GM18520 (cell line): ENCODE measurements around the gene GTPBP10.
"Not testable (repeated sequence)": the region's sequence is repeated elsewhere in the genome, so short reads cannot be mapped to it uniquely, and the experiment has no call there.

ENCODE experiments used
- ATAC-seq: cut with Tn5 transposase; IDR thresholded peaks from one replicate; pipeline ENCODE4 v1.9.1; 2021; ENCODE audit not compliant: unreplicated experiment

GTPBP10 gene, protein sequence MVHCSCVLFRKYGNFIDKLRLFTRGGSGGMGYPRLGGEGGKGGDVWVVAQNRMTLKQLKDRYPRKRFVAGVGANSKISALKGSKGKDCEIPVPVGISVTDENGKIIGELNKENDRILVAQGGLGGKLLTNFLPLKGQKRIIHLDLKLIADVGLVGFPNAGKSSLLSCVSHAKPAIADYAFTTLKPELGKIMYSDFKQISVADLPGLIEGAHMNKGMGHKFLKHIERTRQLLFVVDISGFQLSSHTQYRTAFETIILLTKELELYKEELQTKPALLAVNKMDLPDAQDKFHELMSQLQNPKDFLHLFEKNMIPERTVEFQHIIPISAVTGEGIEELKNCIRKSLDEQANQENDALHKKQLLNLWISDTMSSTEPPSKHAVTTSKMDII

DNA sequence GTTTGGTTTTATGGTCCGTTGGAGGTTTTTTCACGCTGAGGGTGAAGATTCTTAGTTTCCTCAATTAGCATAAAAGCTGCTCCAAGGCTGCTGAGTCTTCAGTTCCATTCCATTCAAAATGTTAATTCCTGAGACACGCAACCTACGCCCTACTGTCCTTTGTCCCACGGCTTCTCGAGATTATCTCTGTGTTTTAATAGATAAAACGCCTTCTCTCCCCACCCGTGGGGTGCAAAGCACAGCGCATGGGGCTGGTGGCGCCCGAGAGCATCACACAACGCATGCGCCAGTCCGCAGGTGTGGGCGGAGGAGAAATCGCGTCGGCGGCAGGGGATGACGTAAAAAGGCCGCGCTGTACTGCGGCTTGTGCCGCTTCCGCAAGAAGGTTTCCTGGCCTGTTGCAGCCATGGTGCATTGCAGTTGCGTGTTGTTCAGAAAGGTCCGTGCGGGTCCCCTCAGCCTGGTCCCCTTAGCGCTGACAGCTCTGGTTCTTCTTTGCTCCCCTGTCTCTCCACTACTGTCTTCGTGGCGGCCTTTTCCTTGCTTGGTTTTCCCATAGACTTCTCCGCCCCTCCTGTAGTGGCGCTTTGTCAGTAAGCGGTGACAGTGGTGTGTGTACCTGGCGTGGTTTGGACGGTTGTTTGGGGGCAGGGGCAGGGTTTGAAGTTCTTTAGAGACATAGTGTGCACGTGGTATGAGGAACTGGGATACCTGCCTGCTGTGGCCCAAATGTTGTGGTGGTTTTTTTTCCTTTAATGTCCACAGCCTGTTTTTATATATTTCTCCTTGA, at the start of gene GTPBP10:
Gene GTPBP10 (plus strand): TSS at position 381 of the 790 bp plus-strand sequence. CDS start 26 bp downstream, at position 407.
- ATAC-seq = peak; percentile 95

DNA sequence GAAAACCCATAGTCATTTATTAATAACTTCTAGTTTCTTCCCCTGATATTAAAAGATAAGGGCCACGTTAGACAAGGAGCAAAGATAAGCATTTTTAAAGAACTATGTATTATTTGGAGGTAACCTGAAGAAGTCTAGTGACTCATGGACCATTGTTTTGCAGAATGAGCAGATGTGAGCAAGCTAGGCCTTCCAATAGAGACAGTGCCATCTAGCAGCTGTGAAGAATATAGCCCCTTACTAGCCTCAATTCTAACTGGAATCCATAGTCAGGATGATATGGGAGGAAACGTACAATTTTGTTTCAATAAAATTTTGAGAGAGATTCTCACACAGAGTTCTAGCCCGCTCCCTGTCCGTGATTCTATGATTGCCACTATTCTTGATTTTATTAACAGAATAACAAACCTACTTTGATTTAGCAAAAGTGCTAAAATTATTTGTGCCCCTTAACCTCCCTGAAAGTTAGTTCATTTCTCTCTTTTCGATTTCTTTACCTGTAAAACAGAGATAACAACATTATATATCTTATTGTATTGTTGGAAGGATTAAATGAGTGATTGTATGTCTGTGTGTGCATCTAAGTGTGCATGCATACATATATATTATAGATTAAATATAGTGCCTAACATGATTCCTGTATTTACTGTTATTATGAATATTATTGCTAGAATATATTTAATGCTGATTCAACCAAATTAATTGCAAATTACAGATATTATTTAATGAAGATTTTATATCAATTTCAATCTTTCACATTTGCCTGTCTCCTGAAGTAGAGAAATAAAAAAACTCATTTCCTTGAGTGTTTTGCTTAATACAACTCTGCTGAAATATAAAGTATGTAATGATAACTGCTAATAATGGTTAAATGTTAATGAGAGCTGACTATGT, 48.1 kb upstream of the GTPBP10 start:
- peak; percentile 91 for ATAC-seq

DNA sequence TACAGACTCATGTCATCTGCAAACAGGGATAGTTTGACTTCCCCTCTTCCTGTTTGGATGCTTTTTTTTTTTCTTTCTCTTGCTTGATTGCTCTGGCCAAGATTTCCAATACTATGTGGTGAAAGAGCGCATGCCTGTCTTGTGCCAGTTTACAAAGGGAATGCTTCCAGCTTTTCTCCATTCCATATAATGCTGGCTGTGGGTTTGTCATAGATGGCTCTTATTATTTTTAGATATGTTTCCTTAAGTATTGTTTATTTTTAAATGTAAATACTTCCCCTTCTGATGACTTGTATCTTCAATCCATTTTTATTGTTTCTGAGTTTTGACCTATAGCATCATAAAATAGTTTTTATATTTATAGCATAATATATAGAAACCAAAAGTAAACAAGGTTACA, 43.3 kb upstream of the GTPBP10 start:
- no peak for ATAC-seq

DNA sequence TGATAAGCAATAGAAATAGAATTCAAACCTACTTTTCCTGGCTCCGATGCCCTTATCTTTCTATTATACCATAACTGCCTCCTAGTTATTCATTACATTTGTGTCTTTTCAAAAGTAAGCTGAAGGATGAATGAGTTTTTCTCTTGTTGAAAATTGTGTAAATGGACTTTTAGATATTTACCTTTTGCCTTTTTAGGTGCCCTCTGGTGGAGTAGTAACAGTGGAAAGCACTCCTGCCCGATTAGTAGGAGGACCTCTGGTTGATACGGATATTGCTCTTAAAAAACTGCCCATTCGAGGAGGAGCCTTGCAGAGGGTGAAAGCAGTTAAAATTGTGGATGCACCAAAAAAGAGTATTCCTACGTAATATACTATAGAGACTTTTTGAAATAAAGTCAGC, 36.6 kb upstream of the GTPBP10 start:
- no peak for ATAC-seq

DNA sequence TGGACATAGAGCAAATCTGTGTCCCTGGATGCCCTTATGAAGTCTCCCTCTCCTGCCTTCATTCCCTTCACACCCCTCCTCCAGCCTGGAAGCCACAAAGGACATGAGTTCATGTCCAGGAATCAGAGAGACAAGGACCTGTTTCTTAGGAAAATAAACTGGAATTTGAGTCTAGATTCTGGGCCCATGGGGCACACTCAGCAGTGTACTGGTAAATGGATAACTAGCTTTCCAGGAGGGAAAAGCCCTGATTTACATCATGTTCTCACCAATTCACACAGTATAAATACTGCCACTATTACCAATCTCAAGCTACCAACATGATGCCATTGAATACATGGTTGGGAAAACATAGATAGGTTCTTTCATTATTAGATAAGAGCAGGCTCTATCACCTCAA, 35.3 kb upstream of the GTPBP10 start:
- no peak for ATAC-seq

DNA sequence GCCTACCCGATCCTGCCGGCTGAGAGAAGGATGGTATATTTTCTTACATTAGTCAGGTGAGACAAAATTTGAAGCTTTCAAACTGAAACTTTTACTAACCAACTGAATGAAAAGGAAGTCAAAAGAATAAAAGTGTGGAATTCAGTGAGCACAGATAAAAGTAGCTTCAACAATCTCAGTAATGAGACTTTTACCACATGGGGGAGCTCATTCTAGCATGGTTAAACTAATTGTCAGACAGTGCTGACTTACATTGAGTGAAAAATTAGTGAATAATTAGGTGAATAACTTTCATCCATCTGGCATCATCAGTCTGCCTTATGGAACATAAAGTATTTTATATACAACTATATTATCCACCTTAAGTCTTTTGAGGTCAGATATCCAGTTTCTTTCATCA, 33.8 kb upstream of the GTPBP10 start:
- ATAC-seq = no peak

DNA sequence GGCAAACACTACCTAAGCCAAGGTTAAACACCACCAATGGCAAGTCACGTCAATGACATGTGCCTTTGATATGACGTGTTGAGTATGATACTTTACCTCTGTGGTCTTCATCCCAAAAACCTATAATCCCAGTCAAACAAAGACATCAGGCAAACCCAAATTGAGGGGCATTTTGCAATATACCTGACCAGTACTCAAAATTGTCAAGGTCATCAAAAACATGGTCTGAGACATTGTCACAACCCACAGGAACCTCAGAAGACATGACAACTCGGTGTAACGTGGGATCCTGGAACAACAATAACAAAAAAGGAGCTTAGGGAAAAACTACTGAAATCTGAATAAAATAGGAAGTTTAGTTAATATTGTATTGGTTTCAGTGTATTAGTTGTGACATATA, 32.6 kb upstream of the GTPBP10 start:
- ATAC-seq = no peak

DNA sequence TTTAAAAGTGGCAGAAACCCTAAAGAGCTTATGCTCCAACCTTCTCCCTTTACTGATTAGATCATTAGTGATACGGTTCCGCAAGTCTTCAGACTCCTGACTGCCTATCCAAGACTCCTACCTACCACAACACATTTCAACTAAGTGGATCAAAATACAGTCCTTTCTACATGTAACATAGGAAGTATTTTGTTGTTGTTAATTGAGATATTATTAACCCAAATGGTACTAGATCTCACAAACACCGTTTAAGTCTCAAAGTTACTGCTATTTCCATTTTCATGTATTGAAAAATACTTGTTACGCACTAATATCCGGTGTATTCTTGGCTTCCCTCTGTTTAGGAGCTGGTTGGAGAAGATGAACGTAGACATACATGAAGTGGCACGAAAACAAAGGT, 26.5 kb upstream of the GTPBP10 start:
- no peak for ATAC-seq

DNA sequence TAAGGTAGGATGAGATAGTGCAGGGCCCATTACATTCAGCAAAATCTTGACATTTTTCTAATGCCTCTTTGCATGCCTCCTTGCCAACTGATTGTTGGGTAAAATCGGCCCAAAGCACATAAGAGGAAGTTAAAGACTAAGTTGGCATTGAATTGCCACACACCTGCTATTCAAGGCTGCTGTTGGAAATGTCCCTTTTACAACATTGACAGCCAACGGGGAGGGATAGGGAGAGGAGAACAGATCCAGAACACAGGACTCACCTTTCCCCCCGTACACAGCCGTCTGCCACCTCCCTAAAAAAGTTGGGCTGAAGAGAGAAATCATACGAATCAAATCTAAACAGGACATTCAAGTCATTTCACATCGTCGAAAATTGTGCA, 26.1 kb upstream of the GTPBP10 start:
- ATAC-seq = no peak

DNA sequence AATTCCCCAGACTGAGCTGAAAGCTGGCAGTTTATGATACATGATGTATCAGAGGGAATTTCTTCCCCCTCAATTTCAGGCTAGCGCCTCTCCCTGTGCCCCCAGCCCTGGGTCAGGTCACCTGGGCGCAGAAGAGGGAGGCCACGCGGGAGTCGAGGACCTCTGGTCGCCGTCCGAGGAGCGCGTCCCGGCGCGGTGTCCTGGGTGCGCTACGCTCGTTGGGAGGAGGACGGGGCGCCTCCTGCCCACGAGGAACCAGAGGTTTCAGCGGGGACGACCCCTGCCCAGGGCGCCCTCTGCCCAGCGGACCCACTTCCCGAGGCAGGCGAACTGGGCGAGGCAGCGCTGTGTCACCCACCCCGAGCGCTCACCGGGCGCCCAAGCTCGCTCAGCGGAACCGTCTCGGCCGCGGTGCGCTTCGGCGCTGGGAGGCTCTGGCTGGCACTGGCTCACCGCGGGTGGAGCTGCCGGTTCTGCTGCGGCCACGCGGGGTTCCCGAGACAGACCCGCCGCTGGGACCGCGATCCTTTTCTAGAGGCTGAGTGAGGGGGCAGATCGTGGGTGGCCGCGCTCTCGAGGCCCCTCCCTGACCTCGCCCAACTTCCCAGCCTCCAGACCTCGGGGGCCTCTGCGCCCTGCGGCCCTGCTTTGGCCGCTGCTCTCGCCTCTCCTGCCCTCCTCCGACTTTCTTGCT, 25.6 kb upstream of the GTPBP10 start, which contains the start of gene FAM237B:
Gene FAM237B (minus strand): TSS at position 504 of the 694 bp plus-strand sequence. CDS start 1,556 bp downstream, outside the sequence.
- no peak for ATAC-seq

DNA sequence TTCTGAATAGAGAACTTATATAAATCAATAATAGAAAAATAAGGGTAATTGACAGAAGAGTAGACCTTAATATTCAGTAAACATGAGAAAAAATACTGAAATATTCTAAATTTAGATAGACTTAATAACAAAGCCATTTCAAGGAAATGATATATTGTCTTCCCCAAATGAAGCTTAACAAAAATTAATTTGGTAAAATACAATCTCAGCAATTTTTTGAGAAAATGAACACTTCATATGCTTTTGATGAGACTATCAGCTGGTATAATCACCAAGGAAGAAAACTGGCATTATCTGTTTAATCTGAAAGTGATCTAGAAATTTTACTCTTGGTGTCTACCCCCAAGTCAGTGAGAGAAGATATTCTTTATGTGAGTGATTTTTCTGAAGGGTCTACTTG, 23.7 kb upstream of the GTPBP10 start:
- ATAC-seq = no peak

DNA sequence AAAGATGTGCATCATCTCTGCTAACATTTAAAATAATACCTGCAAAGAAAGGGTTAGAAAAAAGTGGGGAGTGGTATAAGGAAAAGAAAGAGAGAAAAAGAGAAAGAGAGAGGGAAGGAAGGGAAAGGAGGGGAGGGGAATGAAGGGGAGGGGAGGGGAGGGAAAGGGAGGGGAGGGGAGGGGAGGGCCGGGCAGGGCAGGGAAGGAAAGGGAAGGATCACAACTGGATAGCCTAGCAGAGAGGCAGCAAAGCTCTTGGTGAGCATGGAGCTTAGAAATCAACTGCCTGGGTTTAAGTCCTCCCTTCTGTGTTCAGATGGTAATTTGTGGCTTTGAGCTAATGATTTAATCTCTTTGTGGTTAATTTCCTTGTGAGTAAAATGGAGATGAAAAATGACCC, 20.0 kb upstream of the GTPBP10 start:
- ATAC-seq = no peak

DNA sequence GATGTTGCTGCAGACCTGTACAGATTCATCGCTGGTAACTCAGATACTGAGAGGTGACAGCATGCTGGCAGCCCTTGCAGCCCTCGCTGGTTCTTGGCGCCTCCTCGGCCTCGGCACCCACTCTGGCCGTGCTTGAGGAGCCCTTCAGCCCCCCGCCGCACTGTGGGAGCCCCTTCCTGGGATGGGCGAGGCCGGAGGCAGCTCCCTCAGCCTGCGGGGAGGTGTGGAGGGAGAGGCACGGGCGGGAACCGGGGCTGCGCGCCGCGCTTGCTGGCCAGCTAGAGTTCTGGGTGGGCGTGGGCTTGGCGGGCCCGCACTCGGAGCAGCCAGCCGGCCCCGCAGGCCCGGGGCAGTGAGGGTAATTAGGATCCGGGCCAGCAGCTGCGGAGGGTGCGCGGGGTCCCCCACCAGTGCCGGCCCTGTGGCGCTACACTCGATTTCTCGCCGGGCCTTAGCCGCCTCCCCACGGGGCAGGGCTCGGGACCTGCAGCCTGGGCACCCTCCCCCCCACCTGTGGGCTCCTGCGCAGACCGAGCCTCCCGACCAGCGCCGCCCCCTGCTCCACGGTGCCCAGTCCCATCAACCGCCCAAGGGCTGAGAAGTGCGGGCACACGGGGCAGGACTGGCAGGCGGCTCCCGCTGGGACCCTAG, 12.2 kb upstream of the GTPBP10 start:
- no peak for ATAC-seq

DNA sequence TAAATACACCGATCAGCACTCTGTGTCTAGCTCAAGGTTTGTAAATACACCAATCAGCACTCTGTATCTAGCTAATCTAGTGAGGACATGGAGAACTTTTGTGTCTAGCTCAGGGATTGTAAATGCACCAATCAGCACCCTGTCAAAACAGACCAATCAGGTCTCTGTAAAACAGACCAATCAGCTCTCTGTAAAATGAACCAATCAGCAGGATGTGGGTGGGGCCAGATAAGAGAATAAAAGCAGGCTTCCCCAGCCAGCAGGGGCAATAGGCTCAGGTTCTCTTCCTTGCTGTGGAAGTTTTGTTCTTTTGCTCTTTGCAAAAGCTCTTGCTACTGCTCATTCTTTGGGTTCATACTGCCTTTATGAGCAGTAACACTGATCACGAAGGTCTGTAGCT, 11.6 kb upstream of the GTPBP10 start:
- not testable (repeated sequence) for ATAC-seq

DNA sequence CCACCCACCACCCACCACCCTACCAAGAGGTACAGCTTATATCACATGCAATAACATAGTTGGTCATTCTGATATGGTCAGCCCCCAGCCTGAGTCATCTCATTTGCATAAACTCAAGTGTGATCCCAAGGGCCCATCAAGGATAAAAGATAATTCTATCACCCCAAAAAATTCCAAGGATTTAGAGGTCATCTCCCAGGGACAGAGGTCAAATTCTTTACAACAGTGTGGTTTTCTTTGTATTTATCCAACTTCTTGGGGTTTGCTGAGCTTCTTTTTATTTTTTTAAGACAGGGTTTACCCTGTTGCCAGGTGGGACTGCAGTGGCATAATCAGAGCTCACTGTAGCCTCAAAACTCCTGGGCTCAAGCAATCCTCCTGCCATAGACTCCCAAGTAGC, 9.4 kb upstream of the GTPBP10 start:
- ATAC-seq = no peak

DNA sequence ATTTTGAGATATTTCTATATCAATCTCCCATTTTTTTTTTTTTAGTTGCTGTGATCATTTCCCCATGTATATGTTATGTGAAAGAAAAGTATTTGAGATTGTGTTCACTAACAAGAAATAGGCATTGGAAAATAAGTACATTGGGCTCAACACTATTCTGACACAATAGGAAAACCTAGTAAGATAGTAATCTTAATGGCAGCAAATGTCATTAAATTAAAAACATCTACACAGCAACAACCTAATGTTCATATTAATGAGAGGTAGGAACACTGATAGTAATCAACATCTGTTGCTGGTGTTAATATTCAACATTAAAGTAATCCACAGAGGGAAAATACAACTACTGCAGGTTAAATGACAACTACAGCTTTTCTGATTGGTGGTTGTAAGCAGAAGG, 1.5 kb upstream of the GTPBP10 start:
- ATAC-seq = no peak

DNA sequence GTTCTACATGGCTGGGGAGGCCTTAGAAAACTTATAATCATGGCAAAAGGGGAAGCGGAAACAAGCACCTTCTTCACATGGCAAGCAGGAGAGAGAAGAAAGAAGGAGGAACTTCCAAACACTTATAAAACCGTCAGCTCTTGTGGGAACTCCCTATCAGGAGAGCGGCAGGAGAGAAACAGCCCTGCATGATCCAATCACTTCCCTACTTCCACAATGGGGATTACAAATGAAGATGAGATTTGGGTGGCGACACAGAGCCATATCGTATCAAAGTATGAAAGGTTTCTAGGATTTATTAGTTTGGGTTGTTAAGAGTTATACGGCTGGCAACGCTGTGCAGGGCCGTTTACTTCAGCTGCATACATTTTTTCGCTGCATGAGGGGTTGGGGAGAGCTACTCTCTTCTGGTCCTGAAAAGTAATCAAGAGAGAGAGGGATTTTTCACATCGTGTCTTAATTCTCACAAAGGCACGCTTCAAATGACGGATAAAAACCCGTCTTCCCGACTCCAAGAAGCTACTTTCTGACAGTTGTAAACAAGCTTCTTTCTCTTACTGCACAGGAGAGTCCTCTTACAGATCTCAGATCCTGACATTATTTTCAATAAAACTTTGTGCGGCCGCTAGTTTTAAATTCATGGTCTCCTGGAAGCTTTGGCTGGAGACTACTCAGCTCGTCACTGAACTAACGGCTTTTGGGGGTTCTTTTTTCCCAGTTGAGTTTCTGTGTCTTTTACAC, 751 bp upstream of the GTPBP10 start:
- no peak for ATAC-seq

DNA sequence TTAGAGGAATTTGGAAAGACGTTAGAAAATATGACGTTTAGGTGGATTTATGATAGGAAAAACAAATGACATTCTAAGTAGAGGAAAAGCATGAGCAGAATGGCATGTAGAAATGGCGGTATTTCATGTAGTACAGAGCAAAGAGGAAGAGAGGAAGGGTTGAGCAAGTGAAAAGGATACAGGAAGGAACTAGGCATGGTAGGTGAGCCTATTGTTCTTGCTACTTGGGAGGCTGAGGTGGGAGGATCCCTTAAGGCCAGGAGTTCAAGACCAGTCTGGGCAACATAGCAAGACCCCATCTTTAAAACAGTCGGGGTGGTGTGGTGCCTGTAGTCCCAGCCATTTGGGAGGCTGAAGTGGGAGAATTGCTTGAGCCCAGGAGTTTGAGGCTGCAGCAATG, 1.2 kb downstream of the GTPBP10 start:
- no peak for ATAC-seq

DNA sequence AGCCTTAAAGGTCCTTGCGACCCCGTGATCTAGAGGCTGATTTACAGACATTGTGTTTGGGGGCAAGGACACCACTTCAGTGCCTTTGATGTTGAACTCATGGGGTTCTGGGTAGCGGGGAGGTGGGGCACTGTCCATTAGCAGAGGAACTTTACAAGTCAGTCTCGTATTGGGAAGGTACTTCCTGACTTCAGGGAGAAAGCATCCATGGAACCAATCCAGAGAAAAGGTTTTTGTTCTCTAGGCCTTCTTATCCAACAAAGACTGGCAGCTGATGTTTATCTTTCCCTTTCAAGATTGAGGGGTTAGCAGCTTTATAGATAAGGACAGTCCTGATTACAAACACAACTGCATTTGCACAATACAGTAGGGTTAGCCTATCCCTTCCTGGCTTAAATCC, 2.8 kb downstream of the GTPBP10 start:
- no peak for ATAC-seq
